WTC11 (cell line): ENCODE results near the gene CA11. TPM values are rescaled to one million over a fixed set of nuclear protein-coding genes. Genes with fewer than 3 reads are reported as not detected.

Experiments used
- ATAC-seq: fragments of 200-7000 bp; cut with Tn5 transposase; 2 replicates; pipeline ENCODE4 v1.10.0; 2021; ENCODE audit warnings: mild to moderate bottlenecking, moderate library complexity
- CTCF ChIA-PET: fragments of 300-600 bp; sonication (Branson Sonifier 250); formaldehyde crosslinking; loops from one replicate; lab custom pipeline; 2021; ENCODE audit warnings: antibody characterized with exemption; lab: Charles Lee
- POLR2A ChIA-PET: fragments of 350-600 bp; sonication (Branson Sonifier 250); formaldehyde crosslinking; loops from one replicate; lab custom pipeline; 2021; ENCODE audit warnings: antibody characterized with exemption; lab: Charles Lee
- DNase-seq: peaks from one replicate; pipeline ENCODE4 v3.0.0; 2021; ENCODE audit warnings: low spot score
- H3K27ac Mint-ChIP-seq: 2 replicates; pipeline ENCODE4 v1.8.0; 2021; ENCODE audit warnings: mixed read lengths
- H3K27me3 Mint-ChIP-seq: 2 replicates; pipeline ENCODE4 v1.8.0; 2021; ENCODE audit warnings: low read depth, mild to moderate bottlenecking, moderate library complexity, mixed read lengths
- H3K36me3 Mint-ChIP-seq: 2 replicates; pipeline ENCODE4 v1.8.0; 2021; ENCODE audit warnings: mixed read lengths
- H3K4me1 Mint-ChIP-seq: 2 replicates; pipeline ENCODE4 v1.8.0; 2022; ENCODE audit warnings: mixed read lengths
- H3K4me3 Mint-ChIP-seq: 2 replicates; pipeline ENCODE4 v1.8.0; 2021; ENCODE audit warnings: mild to moderate bottlenecking, moderate library complexity, mixed read lengths
- H3K9me3 Mint-ChIP-seq: 2 replicates; pipeline ENCODE4 v1.8.0; 2021; ENCODE audit warnings: mixed read lengths
- ATF6 ChIP-seq: sonication (generic); formaldehyde crosslinking; IDR thresholded peaks from 2 replicates; pipeline ENCODE4 v1.8.1; 2023; ENCODE audit warnings: mild to moderate bottlenecking, missing genetic modification reagents
- E2F4 ChIP-seq: sonication (generic); formaldehyde crosslinking; IDR thresholded peaks from 2 replicates; pipeline ENCODE4 v1.8.1; 2022; ENCODE audit warnings: low read depth, mild to moderate bottlenecking, moderate library complexity, missing genetic modification reagents, borderline replicate concordance
- ELF4 ChIP-seq: sonication (generic); formaldehyde crosslinking; IDR thresholded peaks from 2 replicates; pipeline ENCODE4 v1.8.1; 2022; ENCODE audit warnings: low read depth, mild to moderate bottlenecking, moderate library complexity, missing genetic modification reagents
- FOXJ3 ChIP-seq: sonication (generic); formaldehyde crosslinking; IDR thresholded peaks from 2 replicates; pipeline ENCODE4 v1.9.0; 2021; ENCODE audit warnings: missing genetic modification reagents, mild to moderate bottlenecking, borderline replicate concordance
- FOXK1 ChIP-seq: sonication (generic); formaldehyde crosslinking; IDR thresholded peaks from 2 replicates; pipeline ENCODE4 v1.8.0; 2022; ENCODE audit warnings: mild to moderate bottlenecking, moderate library complexity, missing genetic modification reagents
- FOXP1 ChIP-seq: sonication (generic); formaldehyde crosslinking; IDR thresholded peaks from 2 replicates; pipeline ENCODE4 v1.8.0; 2022; ENCODE audit warnings: missing genetic modification reagents, mild to moderate bottlenecking, moderate library complexity, borderline replicate concordance
- GRHL2 ChIP-seq: fragments of 250-450 bp; sonication (Bioruptor Pico); IDR thresholded peaks from 2 replicates; pipeline ENCODE4 v1.8.0; 2022; ENCODE audit warnings: mild to moderate bottlenecking, moderate library complexity; ENCODE audit not compliant: insufficient replicate concordance, severe bottlenecking
- JUN ChIP-seq: sonication (generic); formaldehyde crosslinking; IDR thresholded peaks from 2 replicates; pipeline ENCODE4 v1.8.0; 2023; ENCODE audit warnings: mild to moderate bottlenecking, missing genetic modification reagents
- MLX ChIP-seq: sonication (generic); formaldehyde crosslinking; IDR thresholded peaks from 2 replicates; pipeline ENCODE4 v1.8.1; 2023; ENCODE audit warnings: mild to moderate bottlenecking, missing genetic modification reagents, moderate library complexity
- NFYB ChIP-seq: sonication (generic); formaldehyde crosslinking; conservative IDR thresholded peaks from 2 replicates; pipeline ENCODE4 v1.8.0; 2022; ENCODE audit warnings: low read depth, missing genetic modification reagents
- PRDM15 ChIP-seq: sonication (generic); formaldehyde crosslinking; IDR thresholded peaks from 2 replicates; pipeline ENCODE4 v1.8.0; 2022; ENCODE audit warnings: missing genetic modification reagents
- RORB ChIP-seq: fragments of 250-450 bp; sonication (Bioruptor Pico); IDR thresholded peaks from 2 replicates; pipeline ENCODE4 v1.9.0; 2021; ENCODE audit warnings: mild to moderate bottlenecking
- ZNF416 ChIP-seq: fragments of 250-450 bp; sonication (Bioruptor Pico); IDR thresholded peaks from 2 replicates; pipeline ENCODE4 v1.9.0; 2021; ENCODE audit warnings: mild to moderate bottlenecking, inconsistent platforms
- ZNF512 ChIP-seq: sonication (generic); formaldehyde crosslinking; IDR thresholded peaks from 2 replicates; pipeline ENCODE4 v1.8.1; 2022; ENCODE audit warnings: missing genetic modification reagents, borderline replicate concordance
- ZNF532 ChIP-seq: fragments of 250-450 bp; sonication (Bioruptor Pico); IDR thresholded peaks from 2 replicates; pipeline ENCODE4 v1.9.0; 2021; ENCODE audit warnings: mild to moderate bottlenecking, borderline replicate concordance
- total RNA-seq: library from RNA; stranded (reverse); gene quantifications from 3 replicates; pipeline ENCODE4 v1.2.3, GENCODE V29; 2021

CA11 gene
- total RNA-seq, 1 experiment from 2014 or later: 41.4 TPM

GRCh38 chr19:48673436-48674100, 27.6 kb upstream of the CA11 start (continued):
- no peak for TF ChIP-seq PRDM15 (CRISPR knock-in tag)
- no peak for TF ChIP-seq RORB
- TF ChIP-seq ZNF416 (CRISPR knock-in tag): no peak
- no peak for TF ChIP-seq ELF4
- no peak for TF ChIP-seq E2F4 (CRISPR knock-in tag)
- TF ChIP-seq ATF6 (CRISPR knock-in tag): no peak

- no peak for ATAC-seq
- DNase-seq: peak; percentile 25
- H3K27me3 Mint-ChIP-seq: peaks cover 17% of the 10 kb centered on the region
- TF ChIP-seq MLX (CRISPR knock-in tag) (no peak), NFYB (CRISPR knock-in tag) (no peak), JUN (CRISPR knock-in tag) (no peak)
- TF ChIP-seq, all 79 proteins: peak for 0
- H3K36me3 Mint-ChIP-seq: no peaks in the 10 kb centered on the region
- no peak within 1 kb of the TSS for H3K27ac Mint-ChIP-seq
- H3K4me3 Mint-ChIP-seq: peak within 1 kb of the TSS; percentile 37
- H3K4me1 Mint-ChIP-seq: peaks cover 26% of the 10 kb centered on the region
- peaks cover 10% of the 10 kb centered on the region for H3K9me3 Mint-ChIP-seq
- POLR2A ChIA-PET: interaction anchor here (1.0 to 2.2 kb wide), 2 partner anchors 23 to 45 kb away, joined by 3 to 14 read pairs; partner anchors contain the start of gene FUT2
- CTCF ChIA-PET: interaction anchor here (1.1 to 4.0 kb wide), 5 partner anchors 23 to 65 kb away, joined by 3 to 56 read pairs (median 29); partner anchors contain the start of genes CA11 and FUT2
Observed at GRCh38 chr19:48672994-48673393, 27.0 kb upstream of the CA11 start, which contains the start of gene NTN5. NTN5 (minus strand) TSS chr19:48673017; CDS start chr19:48670986, 2,031 bp downstream.

GRCh38 chr19:48671446-48671995, 25.5 kb upstream of the CA11 start:
- ChIA-PET POLR2A (no interaction called here), CTCF (interaction anchor here (0.6 to 1.6 kb wide), 3 partner anchors 24 to 27 kb away, joined by 3 read pairs; partner anchors contain the start of genes CA11 and FUT2)
- no peak overlapping the region for H3K27ac Mint-ChIP-seq
- ATAC-seq: no peak
- H3K4me1 Mint-ChIP-seq: peaks cover 26% of the 10 kb centered on the region
- TF ChIP-seq NFYB (CRISPR knock-in tag) (no peak), ZNF512 (CRISPR knock-in tag) (no peak), GRHL2 (CRISPR knock-in tag) (no peak), FOXJ3 (CRISPR knock-in tag) (no peak), FOXK1 (CRISPR knock-in tag) (no peak), FOXP1 (no peak), ZNF532 (CRISPR knock-in tag) (no peak), ELF4 (no peak)
- H3K9me3 Mint-ChIP-seq: peaks cover 10% of the 10 kb centered on the region
- H3K27me3 Mint-ChIP-seq: peaks cover 17% of the 10 kb centered on the region
- DNase-seq: no peak
- H3K4me3 Mint-ChIP-seq: no peak overlapping the region
- H3K36me3 Mint-ChIP-seq: no peaks in the 10 kb centered on the region
